DMS153 (cell line): ENCODE measurements around the gene PACS1.
A peak's percentile ranks its signal among the peaks of the same experiment; 100 is the strongest.
"Not testable (repeated sequence)": the region's sequence is repeated elsewhere in the genome, so short reads cannot be mapped to it uniquely, and the experiment has no call there.

ENCODE experiments used
- DNase-seq: peaks from one replicate; lab custom pipeline; 2025; lab: John Stamatoyannopoulos, UW

PACS1 gene

DNA sequence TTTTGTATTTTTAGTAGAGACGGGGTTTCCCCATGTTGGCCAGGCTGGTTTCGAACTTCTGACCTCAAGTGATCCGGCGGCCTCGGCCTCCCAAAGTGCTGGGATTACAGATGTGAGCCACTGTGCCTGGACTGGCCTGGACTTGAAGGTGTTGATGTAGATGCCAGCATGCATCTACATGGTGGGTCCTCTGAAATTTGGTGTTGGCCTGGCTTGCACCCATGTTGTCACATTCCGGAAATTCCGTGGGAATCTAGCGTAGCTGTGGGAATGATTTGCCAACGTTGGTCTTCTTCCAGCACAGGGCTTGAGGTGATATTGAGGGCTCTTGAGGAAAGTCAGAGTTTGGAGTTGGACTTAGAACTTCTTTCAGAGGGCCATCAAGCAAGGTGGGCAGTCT, 6.5 kb downstream of the PACS1 start:
- no peak for DNase-seq

DNA sequence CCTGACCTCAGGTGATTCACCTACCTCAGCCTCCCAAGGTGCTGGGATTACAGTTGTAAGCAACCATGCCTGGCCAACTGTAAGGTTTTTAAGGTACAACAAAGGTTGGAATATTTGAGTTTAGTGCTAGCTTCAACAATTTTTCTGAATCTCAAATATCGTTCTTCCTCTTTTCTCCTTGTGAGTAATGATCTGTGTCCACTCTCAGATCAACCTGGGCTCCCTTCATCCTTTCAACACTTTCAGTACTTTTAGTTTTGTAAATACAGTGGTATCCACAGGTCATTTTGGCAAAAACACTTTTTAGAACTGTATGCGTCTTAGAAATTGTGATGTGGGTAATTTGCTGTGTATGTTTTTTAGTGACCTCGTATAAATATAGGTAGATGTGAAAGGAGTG, 7.9 kb downstream of the PACS1 start:
- no peak for DNase-seq

DNA sequence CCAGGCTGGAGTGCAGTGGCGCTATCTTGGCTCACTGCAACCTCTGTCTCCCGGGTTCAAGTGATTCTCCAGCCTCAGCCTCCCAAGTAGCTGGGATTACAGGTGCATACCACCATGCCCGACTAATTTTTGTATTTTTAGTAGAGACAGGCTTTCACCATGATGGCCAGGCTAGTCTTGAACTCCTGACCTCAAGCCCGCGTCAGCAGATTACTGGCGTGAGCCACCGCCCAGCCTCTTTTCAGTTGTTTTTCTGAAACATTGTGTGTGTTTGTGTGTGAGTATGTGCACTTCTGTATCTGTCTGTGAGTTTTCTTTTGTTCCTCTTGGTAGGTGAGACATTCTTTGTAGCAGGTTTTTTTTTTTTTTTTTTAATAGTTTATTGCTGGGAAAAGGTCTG, 8.9 kb downstream of the PACS1 start:
- not testable (repeated sequence) for DNase-seq

DNA sequence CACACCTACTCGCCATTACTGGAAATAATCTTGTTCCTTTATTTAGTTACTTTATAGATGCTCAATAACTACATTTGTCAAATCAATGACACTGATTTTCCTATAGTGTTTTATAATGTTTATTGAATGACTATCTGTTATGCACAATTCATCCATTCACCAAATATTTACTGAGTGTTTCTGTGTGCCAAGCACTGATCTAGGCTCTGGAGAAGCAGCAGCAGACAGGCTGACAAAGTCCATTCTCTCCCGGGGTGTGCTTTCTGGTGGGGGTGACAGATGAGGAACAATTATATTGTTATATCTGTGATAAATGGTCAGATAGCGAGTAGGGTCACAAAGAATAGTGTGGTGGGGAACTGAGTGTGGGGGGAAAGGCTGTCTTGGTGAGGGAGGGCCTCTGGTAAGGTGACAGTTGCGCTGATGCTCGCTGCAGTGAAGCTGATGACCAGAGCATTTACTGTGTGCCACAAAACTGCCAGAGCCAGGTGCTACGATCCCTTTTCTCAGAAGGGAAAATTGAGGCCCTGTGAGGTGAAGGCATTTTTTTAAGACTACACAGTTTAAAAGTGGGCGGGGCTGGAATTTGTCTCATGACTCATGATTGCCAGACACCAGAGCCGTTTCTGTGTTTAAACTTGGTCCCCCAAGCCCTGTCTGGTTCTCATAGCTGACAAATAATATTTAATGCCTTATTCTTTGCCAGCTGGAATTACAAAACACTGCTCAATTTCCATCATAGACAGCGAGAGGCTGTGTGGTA, 10.2 kb downstream of the PACS1 start:
- no peak for DNase-seq

DNA sequence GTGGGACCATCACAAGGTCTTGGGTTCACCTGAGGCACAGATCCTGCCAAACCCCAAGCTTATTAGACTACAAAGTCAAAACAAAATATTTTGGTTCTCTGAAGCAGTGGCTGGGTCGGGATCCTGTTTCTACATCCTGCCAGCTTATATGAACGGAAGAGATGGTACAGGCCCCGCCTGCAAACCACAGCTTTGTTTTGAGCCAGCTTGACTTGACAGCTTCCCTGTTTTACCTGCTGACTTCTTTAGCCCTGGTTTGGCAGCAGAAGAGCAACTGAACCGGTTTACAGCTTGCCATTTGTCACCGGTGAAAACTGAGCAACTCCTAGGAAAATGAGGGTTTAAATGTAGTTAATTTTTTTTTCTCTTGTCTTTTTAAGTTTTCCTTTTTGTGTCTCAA, 11.4 kb downstream of the PACS1 start:
- peak; percentile 78 for DNase-seq

DNA sequence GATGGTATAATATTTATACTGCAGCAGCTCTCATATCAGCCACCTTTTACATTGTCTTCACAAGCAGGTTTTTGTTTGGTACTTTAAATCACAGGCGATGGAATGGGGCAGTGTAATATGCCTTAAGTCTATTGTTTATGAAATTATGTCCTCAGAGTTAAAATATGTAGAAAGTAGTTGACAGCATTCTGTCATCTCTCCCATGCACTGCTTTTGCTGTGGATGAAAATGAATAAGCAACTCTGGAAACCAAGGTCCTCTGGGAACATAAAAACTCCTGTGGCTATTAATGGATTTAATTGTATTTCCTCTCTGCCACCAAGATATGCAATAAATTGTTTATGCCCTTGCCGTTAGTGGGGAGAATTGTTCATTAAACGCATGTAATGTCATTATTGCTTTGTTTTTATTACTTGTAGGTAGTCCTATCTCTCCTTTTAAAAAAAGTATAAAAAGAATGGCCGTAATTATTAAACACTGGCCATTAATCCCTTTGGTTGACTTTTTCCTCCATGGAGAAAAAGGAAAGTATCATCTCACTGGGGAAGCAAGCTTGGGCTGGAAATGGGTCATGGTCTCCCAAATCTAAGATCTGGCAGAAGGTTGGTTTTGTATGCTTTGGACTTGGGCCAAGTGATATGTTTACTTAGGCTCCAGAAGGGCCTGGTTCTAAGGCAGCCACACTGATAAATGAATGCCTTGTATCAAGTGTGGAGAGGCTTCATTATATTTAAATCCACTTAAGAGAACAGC, 13.1 kb downstream of the PACS1 start:
- DNase-seq = peak; percentile 74

DNA sequence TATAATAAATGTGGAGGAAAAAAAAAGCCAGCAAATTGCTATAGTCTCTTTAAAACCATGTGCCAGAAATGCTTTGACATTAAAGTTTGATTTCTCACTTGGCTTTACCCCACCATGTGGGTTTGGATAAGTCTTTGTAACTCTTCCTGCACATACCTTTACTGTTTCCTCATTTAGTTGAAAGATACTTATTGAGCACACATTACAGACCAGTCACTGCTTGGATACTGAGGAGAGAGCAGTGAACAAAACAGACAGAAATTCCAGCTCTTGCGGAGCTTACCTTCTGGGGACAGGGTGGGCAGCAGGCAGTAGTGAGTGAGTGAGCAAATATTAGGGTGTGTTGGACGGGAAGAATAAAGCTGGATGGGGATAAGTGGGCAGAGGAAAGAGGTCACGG, 13.7 kb downstream of the PACS1 start:
- no peak for DNase-seq

DNA sequence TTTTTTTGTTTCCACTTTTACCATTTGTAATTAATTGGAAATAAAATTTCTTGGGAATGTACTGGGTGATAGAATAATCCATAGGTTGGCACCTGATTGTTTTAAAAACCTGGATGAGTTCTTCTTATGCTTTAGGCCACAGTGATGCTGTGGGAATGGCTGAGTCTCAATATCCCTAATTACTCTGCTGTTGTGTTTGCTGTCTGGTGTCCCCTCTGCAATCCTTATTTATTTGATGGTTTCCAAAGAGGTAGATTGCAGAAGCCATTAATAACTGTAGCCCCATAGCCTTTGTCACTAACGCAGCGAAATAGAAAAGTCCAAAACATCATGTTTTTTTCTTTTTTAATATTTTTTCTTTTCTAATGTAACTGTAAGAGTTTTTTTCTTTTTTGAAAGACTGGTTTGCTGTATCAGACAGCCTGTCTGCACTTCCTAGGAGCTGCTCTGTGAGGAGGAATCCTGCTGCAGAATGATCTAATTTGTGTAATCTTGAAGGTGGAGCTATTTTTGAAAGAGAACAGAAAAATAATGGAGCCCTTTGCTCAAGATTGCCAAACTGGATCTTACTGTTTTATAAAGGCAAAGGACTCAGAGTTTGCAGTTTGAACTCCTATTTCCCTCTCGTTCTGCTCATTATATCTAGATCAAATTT, 14.9 kb downstream of the PACS1 start:
- no peak for DNase-seq

DNA sequence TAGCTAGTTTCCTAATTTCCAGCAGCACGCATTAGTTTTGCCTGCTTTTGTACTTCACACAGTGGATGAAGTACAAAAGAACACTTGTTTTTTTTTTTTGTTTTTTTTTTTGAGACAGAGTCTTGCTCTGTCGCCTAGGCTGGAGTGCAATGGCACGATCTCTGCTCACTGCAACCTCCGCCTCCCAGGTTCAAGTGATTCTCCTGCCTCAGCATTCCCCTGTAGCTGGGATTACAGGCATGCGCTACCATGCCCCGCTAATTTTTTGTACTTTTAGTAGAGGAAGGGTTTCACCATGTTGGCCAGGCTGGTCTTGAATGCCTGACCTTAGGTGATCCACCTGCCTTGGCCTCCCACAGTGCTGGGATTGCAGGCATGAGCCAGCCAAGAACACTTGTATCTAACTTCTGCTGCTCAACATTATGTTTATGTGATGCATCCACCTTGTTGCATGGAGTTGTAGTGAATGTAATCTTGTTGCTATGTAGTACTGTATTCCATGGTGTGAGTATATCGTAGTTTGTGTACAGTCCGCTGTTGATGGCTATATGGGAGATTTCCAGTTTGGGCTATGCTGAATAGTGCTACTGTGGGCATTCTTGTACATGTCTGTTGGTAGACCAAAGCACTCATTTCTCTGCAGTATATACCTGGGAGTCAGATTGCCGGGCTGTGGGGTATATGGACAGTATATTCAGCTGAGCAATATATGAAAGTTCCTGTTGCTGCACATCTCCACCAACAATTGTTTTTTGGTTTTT, 17.3 kb downstream of the PACS1 start:
- no peak for DNase-seq

DNA sequence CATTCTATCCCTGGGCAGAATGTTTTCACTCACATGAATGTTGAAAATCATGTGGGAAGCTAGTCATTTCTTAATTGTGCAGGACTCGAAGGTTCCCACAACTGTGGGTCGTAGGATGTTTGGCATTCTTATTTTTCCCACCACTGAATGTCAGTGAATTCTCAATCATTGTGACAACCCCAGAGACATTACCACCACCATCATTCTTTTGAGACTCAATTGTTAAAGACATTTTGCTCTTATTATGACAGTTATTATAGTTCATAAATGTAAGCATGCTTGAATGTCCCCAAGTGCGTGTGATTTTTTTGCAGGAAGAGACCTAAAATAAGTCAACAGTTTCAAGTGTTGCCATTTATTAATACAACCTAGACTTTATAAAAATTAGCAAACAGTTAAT, 19.0 kb downstream of the PACS1 start:
- DNase-seq = no peak

DNA sequence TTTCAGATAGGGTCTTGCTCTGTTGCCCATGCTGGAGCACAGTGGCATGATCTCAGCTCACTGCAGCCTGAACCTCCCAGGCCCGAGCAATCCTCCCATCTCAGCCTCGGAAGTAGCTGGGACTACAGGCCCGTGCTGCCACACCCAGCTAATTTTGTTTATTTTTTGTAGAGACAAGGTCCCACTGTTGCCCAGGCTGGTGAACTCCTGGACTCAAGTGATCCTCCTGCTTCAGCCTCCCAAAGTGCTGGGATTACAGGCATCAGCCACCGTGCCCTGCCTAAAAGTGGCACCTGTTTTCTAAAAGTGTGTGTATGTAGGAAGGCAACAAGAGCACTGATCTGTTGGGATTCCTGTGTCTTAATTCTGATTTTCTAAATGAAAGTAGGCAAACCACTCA, 20.2 kb downstream of the PACS1 start:
- no peak for DNase-seq

DNA sequence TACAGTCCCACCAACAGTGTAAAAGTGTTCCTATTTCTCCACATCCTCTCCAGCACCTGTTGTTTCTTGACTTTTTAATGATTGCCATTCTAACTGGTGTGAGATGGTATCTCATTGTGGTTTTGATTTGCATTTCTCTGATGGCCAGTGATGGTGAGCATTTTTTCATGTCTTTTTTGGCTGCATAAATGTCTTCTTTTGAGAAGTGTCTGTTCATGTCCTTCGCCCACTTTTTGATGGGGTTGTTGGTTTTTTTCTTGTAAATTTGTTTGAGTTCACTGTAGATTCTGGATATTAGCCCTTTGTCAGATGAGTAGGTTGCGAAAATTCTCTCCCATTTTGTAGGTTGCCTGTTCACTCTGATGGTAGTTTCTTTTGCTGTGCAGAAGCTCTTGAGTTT, 22.1 kb downstream of the PACS1 start:
- not testable (repeated sequence) for DNase-seq

DNA sequence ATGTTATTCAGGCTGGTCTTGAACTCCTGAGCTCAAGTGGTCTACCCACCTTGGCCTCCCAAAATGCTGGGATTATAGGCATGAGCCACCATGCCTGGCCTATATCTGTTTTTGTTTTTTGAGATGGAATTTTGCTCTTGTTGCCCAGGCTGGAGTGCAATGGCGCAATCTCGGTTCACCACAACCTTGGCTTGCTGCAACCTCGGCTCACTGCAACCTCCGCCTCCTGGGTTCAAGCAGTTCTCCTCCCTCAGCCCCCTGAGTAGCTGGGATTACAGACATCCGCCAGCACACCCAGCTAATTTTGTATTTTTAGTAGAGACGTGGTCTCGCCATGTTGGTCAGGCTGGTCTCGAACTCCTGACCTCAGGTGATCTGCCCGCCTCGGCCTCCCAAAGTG, 29.7 kb downstream of the PACS1 start:
- DNase-seq = not testable (repeated sequence)

DNA sequence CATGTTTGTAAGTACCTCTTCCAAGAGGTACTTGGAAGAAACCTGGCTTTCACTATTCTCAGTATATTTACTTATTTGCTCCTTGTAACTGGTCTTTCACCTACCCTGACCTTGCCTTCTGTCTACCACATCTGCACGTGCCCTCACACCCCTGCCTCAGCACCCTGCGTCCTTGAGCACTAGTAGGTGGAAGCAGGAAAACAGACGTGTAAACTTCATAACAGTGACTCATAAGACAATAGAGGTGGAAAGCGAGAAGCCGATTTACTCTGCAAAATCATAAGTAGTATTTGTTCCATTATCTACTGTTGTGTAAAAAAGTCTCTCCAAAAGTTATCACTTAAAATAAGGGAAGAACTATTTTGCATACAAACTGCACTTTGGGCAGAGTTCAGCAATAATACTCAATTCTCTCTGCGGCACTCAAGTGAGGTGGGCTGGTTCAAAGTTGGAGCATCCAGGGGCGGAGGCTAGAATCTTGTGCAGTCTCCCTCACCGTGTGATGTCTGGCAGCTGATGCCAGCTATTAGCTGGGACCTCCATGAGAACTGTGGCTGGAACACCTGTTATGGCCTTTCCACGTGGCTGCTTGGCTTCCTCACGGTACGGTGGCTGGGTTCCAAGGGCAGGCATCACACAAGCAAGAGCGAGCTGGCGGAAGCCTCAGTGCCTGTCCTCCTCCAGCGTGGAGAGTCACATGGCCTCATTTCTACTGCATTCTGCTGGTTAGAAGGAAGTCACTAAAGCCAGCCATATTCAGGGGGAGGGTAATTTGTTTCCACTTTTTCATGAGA, 30.4 kb downstream of the PACS1 start:
- peak; percentile 80 for DNase-seq

DNA sequence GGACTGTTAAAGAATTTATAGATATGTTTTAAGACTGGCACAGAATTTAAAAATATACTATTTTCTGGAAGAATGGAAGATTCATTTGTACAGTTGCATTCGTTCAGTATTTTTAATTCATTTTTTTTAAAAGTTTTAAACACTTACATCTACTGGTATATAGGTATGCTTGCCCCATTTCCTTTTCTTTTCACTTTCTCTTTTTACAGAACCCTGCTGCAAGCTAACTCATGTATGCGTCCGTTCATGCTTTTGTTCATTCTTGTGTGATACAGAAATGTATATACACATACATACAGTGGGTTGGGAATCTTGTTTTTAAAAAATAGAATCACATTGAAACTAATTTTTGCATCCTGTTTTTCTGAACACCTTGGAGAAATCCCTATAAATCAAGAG, 31.0 kb downstream of the PACS1 start:
- no peak for DNase-seq

DNA sequence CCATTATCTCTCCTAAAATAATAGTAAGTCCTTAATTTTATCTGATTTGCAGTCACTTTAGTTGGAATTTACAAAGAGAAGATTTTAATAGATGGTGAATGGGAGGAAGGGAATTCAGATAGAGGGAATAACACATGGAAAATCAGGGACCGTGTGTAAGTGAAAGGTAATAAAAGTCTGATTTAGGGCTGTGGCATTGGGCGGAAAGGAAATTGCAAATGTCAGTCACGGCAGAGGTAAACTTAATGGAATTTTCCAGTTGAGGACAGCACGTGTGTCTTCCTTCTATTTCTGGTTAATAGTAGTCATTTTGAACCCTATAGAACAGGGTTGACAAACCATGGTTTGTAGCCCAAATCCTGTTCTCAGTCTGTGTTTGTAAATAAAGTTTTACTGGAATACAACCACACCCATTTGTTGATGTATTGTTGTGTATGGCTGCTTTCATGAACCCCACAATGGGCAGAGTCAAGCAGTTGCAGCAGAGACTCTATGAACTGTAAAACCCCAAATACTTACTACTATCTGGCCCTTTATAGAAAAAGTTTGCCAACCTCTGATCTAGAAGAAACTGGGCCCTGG, 34.1 kb downstream of the PACS1 start:
- DNase-seq = no peak

DNA sequence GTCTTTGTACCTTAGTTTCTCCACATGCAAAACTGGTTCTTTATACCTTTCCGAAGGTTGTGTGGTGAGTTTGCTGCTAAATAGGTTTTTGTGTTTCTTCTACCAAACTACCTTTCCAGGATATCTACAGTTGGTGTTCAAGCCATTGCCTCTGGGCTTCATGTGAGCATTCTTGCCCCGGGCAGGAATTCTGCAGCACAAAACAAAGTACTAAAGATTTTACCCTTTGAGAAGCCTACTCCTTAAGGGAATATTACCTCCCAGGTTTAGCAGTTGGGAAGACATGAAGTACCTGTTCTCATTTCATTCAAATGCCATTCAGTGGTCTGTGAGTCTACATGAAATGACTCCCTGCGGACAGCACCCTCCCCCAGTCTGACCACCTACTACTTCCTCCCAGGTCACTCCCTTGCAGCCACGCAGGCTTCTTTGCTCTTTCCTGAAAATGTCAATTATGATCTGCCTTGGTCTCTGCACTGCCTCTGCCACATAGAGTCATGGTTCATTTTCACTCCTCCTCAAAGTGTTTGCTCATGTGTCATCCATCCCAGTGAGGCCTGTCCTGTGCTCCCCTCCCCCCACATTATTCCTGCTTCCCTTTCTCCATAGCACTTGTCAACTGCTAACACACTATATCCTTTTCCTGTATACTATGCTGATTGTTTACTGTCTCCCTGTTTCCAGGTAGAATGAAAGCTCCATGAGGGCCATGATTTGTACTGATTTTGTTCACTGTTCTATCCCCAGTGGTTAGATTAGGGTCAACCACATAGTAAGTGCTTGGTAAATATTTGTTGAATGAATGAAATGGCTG, 36.9 kb downstream of the PACS1 start:
- DNase-seq = no peak

DNA sequence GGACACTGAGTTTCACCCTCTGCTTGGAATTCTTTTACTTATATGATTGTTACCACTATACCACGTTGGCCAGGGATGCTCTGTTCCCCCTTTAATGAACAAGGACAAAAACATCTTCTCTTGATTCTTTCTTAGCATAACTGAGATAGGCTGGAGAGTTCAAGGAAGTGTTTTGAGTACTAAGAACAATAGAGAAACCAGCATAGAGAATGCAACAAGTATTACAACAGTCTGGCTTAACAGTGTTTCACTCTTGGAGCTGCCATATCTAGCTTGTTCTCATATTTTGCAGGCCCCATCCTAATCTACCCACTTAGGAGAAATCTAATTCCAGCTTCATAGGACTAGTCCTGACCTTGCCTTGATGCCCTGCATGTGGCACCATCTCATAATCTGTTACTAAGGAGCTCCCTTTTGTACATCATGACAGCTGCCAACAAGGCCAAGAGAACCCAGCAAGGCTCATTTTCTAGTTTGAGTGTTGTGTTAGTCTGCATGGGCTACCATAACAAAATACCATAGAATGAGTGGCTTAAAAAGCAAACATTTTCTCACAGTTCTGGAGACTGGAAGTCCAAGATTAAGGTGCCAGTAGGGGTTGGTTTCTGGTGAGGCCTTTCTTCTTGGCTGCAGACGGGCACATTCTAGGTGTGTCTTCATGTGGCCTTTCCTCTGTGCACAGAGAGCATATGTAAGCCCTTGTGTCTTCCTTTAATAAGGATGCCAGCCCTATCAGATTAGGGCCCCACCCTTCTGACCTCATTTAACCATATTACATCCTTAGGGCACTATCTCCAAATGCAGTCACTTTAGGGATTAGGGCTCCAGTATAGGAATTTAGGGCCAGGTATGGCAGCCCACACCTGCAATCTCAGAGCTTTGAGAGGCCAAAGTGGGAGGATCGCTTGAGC, 37.8 kb downstream of the PACS1 start:
- no peak for DNase-seq

DNA sequence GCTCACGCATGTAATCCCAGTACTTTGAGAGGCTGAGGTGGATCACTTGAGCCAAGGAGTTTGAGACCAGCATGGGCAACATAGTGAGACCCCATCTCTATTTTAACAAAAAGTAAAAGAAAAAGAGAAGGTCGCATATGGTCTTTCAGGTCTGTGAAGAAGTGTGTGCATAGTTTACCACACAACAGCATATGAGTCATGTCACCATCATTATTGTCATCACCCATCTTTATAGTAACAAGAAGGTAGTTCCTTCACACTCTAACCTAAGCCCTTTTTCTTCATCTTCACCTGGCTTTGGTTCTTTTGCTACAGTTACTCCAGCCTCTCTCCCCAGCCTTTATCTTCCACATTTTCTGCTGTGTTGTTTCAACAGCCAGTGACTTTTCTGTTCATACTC, 39.2 kb downstream of the PACS1 start:
- DNase-seq = no peak
